ENCODE results near the gene PHACTR3. TPM values are rescaled to one million over a fixed set of nuclear protein-coding genes. Genes with fewer than 3 reads are reported as not detected.

The PHACTR3 gene
- total RNA-seq, 1 donor from 2014 or later, result 9.9 TPM

GRCh38 chr20:59730722-59731121, 126.4 kb downstream of the PHACTR3 start:
- intact Hi-C loops (cut with DNase I), result no loop called here
- no peak for ATAC-seq
- DNase-seq (ENCODE audit: missing footprints), result no peak

GRCh38 chr20:59731376-59731775, 127.0 kb downstream of the PHACTR3 start:
- DNase-seq (ENCODE audit: missing footprints) (no peak), ATAC-seq (no peak)
- intact Hi-C loops (cut with DNase I), result no loop called here

- DNase-seq (ENCODE audit: missing footprints) (no peak), ATAC-seq (no peak)
- intact Hi-C loops (cut with DNase I), result no loop called here
These were observed 129.0 kb downstream of the PHACTR3 start for GRCh38 chr20:59733351-59733750.

GRCh38 chr20:59735486-59735885, 131.1 kb downstream of the PHACTR3 start:
- intact Hi-C loops (cut with DNase I), result no loop called here
- no peak for ATAC-seq
- DNase-seq (ENCODE audit: missing footprints), result no peak

DNA sequence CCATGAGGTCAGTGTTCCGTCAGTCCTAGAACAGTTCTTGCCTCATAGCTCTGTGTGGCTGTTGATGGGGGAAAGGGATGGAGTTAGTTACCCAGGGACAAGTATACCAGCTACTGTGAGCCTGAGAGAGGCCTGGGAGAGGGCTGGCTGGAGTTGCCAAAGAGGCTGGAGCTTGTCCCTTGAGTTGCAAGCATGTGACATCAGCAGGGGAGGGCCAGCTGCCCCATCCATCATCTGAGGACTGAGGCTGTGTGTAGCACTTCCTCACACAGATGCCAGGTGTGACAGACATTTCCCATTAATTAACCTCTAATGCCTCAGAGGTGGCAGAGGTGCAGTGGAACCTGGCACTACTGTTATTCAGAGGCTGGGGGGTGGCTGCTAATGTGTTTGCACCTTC, 131.6 kb downstream of the PHACTR3 start:
- ATAC-seq, result no peak
- no peak for DNase-seq (ENCODE audit: missing footprints)
- intact Hi-C loops (cut with DNase I), result no loop called here

DNA sequence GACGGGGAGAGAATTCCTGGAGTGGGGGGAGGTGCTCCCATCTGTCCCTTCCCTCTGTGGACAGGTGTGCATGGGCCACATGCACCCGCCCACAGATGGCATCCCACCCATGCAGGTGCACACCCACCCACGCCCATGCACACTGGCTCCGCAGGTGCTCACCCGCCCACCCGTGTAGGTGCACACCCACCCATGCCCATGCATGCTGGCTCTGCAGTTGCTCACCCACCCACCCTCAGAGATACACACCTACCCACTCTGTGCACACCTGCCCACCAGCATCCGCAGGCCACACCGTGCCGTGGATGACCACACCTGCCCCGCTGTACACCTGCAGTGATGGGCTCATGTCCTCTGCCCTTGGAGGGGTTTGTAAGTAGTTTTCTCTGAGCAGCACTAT, 132.0 kb downstream of the PHACTR3 start:
- no peak for DNase-seq (ENCODE audit: missing footprints)
- intact Hi-C loops (cut with DNase I), result no loop called here
- ATAC-seq, result no peak

DNA sequence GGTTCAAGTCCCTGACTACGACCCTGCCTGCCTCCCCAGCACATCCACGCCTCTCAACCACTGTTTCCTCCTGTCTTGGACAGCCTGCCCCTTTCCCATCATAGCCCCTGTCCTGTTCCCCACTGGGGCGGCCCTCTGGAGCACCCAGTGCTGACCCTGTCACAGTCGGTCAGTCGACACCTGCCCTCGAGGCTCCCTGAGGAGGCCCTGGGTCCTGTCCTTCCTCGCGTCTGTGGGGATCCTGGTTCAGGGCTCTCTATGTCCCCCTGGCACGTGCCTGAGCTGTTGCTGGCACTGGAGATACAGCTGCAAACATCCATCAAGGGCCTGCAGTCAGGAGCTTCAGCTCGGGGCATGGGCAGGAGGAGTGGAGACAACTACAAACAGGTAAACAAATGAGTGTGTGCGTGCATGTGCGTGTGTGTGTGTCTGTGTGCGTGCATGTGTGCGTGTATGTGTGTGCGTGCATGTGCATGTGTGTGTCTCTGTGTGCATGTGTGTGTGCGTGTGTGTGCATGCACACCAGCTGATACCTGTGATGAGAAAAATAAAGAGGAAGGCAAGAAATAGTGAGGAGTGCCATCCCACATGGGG, 132.8 kb downstream of the PHACTR3 start:
- intact Hi-C loops (cut with DNase I), result no loop called here
- ATAC-seq (no peak), DNase-seq (ENCODE audit: missing footprints) (no peak)

GRCh38 chr20:59737816-59738215, 133.5 kb downstream of the PHACTR3 start:
- DNase-seq (ENCODE audit: missing footprints) (no peak), ATAC-seq (no peak)
- intact Hi-C loops (cut with DNase I), result no loop called here

DNA sequence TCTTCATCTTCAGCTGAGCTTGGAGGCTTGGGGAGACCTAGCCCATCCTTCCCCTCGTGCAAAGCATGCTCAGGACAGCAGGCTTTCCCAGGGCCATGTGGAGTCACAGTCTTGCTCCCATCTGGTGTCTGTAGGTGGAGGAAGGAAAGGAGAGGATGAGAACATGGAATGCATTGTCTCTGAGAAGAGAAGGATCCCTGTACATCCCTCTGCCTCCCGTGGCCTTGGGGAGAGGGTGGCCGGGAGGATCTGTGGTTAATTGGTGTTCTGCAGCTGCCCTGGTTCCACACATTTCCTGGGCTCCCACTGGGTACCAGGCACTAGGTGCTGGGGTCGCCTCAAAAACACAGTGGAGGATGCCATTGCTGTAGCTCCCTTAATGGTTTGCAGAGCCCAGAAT, 134.5 kb downstream of the PHACTR3 start:
- intact Hi-C loops (cut with DNase I), result no loop called here
- ATAC-seq (no peak), DNase-seq (ENCODE audit: missing footprints) (no peak)

- intact Hi-C loops (cut with DNase I), result no loop called here
These were observed 136.3 kb downstream of the PHACTR3 start for GRCh38 chr20:59740621-59741020.

DNA sequence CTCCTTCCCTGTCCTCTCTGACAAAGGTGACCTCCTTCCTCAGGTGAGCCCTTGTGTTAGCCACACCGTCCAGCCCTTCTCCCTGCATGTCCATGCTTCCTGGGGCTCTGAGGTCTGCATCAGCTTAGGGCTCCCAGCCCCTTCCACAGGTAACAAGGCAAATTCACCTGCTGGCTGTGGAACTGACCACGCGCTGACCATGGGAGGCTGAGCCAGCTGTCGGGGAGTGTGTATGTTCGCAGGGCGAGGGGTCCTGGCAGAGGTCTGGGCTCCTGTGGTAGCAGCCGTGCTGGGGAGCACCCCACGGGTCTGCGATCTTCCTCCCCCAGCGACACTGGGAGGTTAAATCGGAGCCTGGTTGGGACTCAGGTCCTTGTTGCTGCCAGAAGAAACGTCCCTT, 136.7 kb downstream of the PHACTR3 start:
- ATAC-seq, result no peak
- intact Hi-C loops (cut with DNase I), result no loop called here
- DNase-seq (ENCODE audit: missing footprints), result no peak

More at GRCh38 chr20:59740621-59741020, 136.3 kb downstream of the PHACTR3 start:
- ATAC-seq (no peak), DNase-seq (ENCODE audit: missing footprints) (no peak)

DNA sequence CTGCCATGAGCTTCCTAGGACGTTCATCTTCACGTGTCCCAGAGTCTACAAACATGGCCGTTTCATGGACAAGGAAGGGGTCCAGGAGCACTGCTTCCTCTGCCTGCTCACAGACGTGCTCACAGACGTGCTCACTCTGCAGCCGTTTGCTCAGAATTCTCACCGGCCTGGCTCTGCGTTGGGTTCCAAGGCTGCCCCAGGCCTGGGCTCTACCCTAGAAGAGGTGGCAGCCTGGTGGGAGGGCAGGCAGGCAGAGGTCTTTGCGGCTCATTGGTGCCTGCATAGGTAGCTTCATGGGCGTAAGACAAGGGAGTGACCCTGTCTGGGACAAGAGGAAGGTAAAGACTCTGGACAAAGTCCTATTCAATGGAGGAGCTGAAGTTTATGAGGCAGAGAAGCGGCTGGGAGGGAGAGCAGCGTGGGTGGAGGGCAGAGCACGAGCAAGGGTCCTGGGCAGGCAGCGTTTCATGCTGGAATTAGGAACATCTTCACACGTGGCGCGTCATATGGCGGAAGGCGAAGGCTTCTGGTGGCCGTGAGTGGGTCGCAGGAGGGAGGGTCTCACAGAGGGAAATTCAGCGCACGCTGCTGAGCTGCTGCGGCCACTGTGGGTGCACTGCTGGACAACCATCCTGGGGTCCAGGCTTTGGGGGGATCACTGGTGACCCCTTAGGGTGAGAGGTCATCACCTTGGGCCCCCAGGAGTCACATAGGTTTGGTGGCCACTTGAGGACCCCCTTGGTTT, 138.2 kb downstream of the PHACTR3 start:
- ATAC-seq (no peak), DNase-seq (ENCODE audit: missing footprints) (no peak)
- intact Hi-C loops (cut with DNase I), result no loop called here

DNA sequence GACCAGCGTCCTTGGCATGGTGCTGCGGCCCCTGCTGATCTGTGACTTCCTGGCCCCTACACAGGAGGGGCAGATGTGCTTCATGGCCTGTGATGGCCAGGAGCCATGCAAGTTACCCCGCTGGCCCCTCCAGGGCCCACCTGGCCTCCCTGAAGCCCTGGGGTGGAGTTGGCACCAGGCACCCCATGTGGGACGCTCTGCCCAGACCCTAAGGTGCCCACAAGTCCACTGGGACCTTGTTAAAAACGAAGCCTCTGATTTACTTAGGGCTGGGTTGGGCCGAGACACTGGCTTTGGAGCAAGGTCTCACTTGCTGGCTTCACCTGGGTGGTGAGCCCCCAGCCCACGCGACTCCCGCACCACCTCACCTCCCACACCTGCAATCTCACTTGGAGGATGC, 139.0 kb downstream of the PHACTR3 start:
- no peak for ATAC-seq
- intact Hi-C loops (cut with DNase I), result no loop called here
- DNase-seq (ENCODE audit: missing footprints), result no peak

GRCh38 chr20:59743767-59744485, 139.6 kb downstream of the PHACTR3 start:
- DNase-seq (ENCODE audit: missing footprints) (no peak), ATAC-seq (no peak)
- intact Hi-C loops (cut with DNase I), result no loop called here

GRCh38 chr20:59744756-59745155, 140.4 kb downstream of the PHACTR3 start:
- no peak for DNase-seq (ENCODE audit: missing footprints)
- ATAC-seq, result no peak
- intact Hi-C loops (cut with DNase I), result no loop called here

DNA sequence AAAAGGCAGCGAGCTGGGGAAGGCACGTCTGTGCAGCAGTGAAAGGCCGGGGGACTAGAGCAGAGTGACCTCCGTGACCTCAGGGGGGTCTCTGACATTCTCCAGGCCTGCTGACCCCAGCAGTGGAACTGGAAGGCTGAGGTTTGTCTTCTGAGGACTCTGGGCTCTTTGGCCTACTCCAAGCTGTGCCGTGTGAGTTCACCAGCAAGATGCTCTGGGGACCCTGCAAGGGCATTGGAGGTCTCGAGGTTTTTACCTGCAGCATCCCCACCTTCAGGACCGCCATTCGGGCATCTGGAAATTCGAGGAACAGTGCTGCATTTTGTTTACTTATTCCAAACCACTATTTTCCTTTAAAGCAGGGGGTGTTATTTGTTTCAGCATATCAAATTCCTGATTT, 140.9 kb downstream of the PHACTR3 start:
- DNase-seq (ENCODE audit: missing footprints), result no peak
- ATAC-seq, result no peak
- intact Hi-C loops (cut with DNase I), result no loop called here

- DNase-seq (ENCODE audit: missing footprints) (no peak), ATAC-seq (no peak)
- intact Hi-C loops (cut with DNase I), result no loop called here
These were observed 141.4 kb downstream of the PHACTR3 start for GRCh38 chr20:59745716-59746115.

- ATAC-seq (no peak), DNase-seq (ENCODE audit: missing footprints) (no peak)
- intact Hi-C loops (cut with DNase I), result no loop called here
These were observed 141.8 kb downstream of the PHACTR3 start for GRCh38 chr20:59746155-59746554.

DNA sequence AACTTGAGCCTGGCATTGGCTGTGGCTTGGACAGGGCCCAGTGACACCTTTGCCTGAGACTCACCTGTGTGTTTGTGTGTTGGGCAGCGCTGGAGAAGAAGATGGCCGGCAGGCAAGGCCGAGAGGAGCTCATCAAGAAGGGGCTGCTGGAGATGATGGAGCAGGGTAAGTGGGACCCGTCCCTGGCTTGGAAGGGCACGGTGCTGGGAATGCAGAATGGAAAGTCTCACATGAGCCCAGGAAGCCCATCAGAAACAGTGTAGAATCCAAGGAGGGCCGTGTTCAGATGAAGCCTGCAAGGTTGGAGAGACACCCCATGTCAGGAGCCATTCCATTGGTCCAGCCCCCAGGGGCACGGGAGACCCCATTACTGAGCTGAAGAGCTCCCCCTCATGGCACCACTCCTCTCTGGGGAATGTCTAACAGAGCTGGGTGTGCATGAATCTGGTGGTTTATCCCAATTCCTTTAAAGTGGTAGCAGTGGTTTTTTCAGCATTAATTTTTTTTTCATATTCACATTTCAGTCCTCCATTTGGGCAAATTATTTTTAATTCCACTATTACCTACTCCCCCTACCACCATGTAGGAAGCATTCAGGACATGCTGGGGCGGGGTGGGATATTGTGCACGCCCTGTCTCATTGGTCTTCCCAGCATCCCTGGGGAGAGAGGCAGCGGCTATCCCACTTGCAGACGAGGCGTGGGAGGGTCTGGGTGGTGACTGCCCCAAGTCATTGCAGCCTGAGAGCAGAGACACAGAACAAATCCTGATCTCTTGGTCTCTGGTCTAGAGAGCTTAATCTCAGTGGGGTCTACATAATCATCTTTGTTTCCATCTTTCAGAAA, 143.6 kb downstream of the PHACTR3 start:
- DNase-seq (ENCODE audit: missing footprints) (no peak), ATAC-seq (no peak)
- intact Hi-C loops (cut with DNase I), result no loop called here

Measured in Right ventricle myocardium inferior (tissue), 1 donor.